Upper lobe of left lung (tissue), 4 donors: ENCODE results near the gene STYXL1.
"Not testable (repeated sequence)": the region's sequence is repeated elsewhere in the genome, so short reads cannot be mapped to it uniquely, and the experiment has no call there.

ENCODE experiments used
- POLR2A ChIP-seq, 4 donors: fragments of 450-650 bp; IDR thresholded peaks; one replicate each; pipeline ENCODE4 v1.5.1; 2016 to 2017; ENCODE audit warnings: antibody characterized with exemption in 4 of 4, mild to moderate bottlenecking in 2 of 4
- TF ChIP-seq, protein P1 (sequence below), 6 experiments: fragments of 450-650 bp in 4 of 6; fragments of 200-600 bp in 2 of 6; sonication (generic) in 2 of 6; IDR thresholded peaks; one replicate each; pipeline ENCODE4 v1.5.1; 2016 to 2019; ENCODE audit warnings: antibody characterized with exemption in 6 of 6

DNA sequence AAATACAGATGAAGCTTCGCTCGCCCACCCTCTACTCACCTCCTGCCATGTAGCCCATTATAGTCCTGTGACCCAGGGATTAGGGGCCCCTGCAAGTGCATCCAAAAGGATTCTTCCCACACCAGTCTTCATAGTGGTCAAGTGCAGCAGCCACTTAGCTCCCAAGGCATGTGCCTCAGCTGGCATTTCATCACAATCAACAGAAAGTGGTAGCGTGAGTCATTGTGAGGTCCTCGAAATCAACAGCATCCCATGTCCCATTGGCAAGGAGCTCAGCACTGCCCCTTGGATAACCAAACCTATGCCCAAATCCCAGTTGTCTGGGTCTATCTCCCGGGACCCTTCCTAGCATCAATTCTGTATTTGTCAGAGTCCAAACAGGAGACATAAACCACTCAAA is 45.7 kb upstream of the STYXL1 start:
- TF ChIP-seq POLR2A (IDR thresholded peaks at IDR 0.05): not testable (repeated sequence)
- TF ChIP-seq, protein P1, sequence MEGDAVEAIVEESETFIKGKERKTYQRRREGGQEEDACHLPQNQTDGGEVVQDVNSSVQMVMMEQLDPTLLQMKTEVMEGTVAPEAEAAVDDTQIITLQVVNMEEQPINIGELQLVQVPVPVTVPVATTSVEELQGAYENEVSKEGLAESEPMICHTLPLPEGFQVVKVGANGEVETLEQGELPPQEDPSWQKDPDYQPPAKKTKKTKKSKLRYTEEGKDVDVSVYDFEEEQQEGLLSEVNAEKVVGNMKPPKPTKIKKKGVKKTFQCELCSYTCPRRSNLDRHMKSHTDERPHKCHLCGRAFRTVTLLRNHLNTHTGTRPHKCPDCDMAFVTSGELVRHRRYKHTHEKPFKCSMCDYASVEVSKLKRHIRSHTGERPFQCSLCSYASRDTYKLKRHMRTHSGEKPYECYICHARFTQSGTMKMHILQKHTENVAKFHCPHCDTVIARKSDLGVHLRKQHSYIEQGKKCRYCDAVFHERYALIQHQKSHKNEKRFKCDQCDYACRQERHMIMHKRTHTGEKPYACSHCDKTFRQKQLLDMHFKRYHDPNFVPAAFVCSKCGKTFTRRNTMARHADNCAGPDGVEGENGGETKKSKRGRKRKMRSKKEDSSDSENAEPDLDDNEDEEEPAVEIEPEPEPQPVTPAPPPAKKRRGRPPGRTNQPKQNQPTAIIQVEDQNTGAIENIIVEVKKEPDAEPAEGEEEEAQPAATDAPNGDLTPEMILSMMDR (IDR thresholded peaks at IDR 0.05): not testable (repeated sequence)
